CD4-positive, CD25-positive, alpha-beta regulatory T cell (primary cell): Measurements from ENCODE around the gene PALLD. TPM values are rescaled to one million over a fixed set of nuclear protein-coding genes. Genes with fewer than 3 reads are reported as not detected.

Experiments used
- ATAC-seq, 2 donors: fragments of 150-1000 bp; cut with Tn5 transposase; one replicate each; pipeline ENCODE4 v1.10.0; 2021; ENCODE audit warnings: low read depth in 2 of 2, moderate number of reproducible peaks in 2 of 2, moderate library complexity in 1 of 2
- DNase-seq, 3 donors: peaks; one replicate each; pipeline versions ENCODE4 v3.0.0 to v3.0.0-alpha.2; 2012 to 2022; ENCODE audit warnings: mixed read lengths in 1 of 3
- H3K27ac ChIP-seq: one replicate; pipeline ENCODE4 v1.7.0; 2013; ENCODE audit warnings: mild to moderate bottlenecking, low read length; ENCODE audit not compliant: insufficient read depth, poor library complexity, severe bottlenecking
- H3K27me3 ChIP-seq: one replicate; pipeline ENCODE4 v1.7.0; 2013; ENCODE audit warnings: low read length; ENCODE audit not compliant: control insufficient read depth, insufficient read depth
- H3K36me3 ChIP-seq: one replicate; pipeline ENCODE4 v1.7.0; 2013; ENCODE audit warnings: mild to moderate bottlenecking, low read length, moderate library complexity; ENCODE audit not compliant: control insufficient read depth, insufficient read depth
- H3K4me1 ChIP-seq: 2 replicates; pipeline ENCODE4 v1.7.0; 2013; ENCODE audit warnings: mild to moderate bottlenecking, low read length; ENCODE audit not compliant: insufficient read depth, control insufficient read depth, poor library complexity, severe bottlenecking
- H3K4me3 ChIP-seq: one replicate; pipeline ENCODE4 v1.7.0; 2013; ENCODE audit warnings: low read depth, mild to moderate bottlenecking, low read length, moderate library complexity
- H3K9me3 ChIP-seq, 2 experiments: 1 replicate in 1 of 2; 2 replicates in 1 of 2; pipeline ENCODE4 v1.7.0; 2013; ENCODE audit warnings: low read length in 2 of 2, mild to moderate bottlenecking in 1 of 2, moderate library complexity in 1 of 2; ENCODE audit not compliant: control insufficient read depth in 2 of 2
- H3K27ac Mint-ChIP-seq, 3 donors: one replicate each; pipeline ENCODE4 v1.8.0; 2020 to 2022; ENCODE audit warnings: mild to moderate bottlenecking in 3 of 3, mixed read lengths in 3 of 3, moderate library complexity in 2 of 3
- H3K27me3 Mint-ChIP-seq: one replicate; pipeline ENCODE4 v1.8.0; 2022; ENCODE audit warnings: mild to moderate bottlenecking, mixed read lengths
- H3K36me3 Mint-ChIP-seq: one replicate; pipeline ENCODE4 v1.8.0; 2020; ENCODE audit warnings: mixed read lengths
- H3K4me1 Mint-ChIP-seq, 4 donors: one replicate each; pipeline ENCODE4 v1.8.0; 2020 to 2022; ENCODE audit warnings: mixed read lengths in 4 of 4, mild to moderate bottlenecking in 1 of 4
- H3K4me3 Mint-ChIP-seq, 4 donors: one replicate each; pipeline ENCODE4 v1.8.0; 2020 to 2022; ENCODE audit warnings: mild to moderate bottlenecking in 4 of 4, mixed read lengths in 4 of 4, moderate library complexity in 3 of 4
- H3K9me3 Mint-ChIP-seq, 7 donors: one replicate each; pipeline ENCODE4 v1.8.0; 2020 to 2022; ENCODE audit warnings: mixed read lengths in 7 of 7, mild to moderate bottlenecking in 3 of 7, moderate library complexity in 2 of 7
- polyA plus RNA-seq, 4 donors: library from polyadenylated mRNA; unstranded; fragments of 300-500 nt; fragmentation: Illumina TruSeq; gene quantifications; one replicate each; pipeline ENCODE4 v1.2.3, GENCODE V29; 2021
- total RNA-seq: library from RNA; stranded (reverse); gene quantifications from one replicate; pipeline ENCODE4 v1.2.3, GENCODE V29; 2022

Gene PALLD
- total and polyA plus RNA-seq, 5 donors from 2014 or later, result 0.37 to 1.9 (median 0.76) TPM; not detected in 1

DNA sequence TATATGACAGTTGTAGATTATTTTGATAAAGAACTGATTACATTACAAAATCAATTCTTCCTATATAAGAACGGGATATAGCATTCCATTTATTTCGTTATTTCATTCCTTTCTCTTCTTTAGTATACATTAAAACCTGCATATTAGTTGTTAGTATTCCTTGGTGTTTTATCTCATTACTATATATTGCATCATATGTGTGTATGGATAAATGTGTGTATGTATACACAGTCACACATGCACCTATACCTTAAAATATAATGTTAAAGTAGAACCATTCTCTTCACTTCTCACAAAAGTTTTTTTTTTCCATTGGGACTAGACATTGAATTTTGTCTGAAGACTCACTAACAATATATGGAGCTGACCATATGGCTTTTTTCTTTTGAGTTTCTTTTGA lies 5.3 kb upstream of the PALLD start:
- no peak overlapping the region for H3K27ac ChIP-seq
- H3K4me3 Mint-ChIP-seq, result no peak overlapping the region
- no peaks in the 10 kb centered on the region for H3K9me3 Mint-ChIP-seq
- H3K9me3 ChIP-seq, result no peaks in the 10 kb centered on the region
- no peak for ATAC-seq
- no peaks in the 10 kb centered on the region for H3K4me1 ChIP-seq
- peaks cover 16% of the 10 kb centered on the region for H3K27me3 ChIP-seq
- H3K4me3 ChIP-seq, result no peak overlapping the region
- H3K27me3 Mint-ChIP-seq, result peaks cover 16% of the 10 kb centered on the region
- no peaks in the 10 kb centered on the region for H3K4me1 Mint-ChIP-seq
- no peaks in the 10 kb centered on the region for H3K36me3 ChIP-seq
- no peak overlapping the region for H3K27ac Mint-ChIP-seq
- no peaks in the 10 kb centered on the region for H3K36me3 Mint-ChIP-seq
- no peak for DNase-seq

DNA sequence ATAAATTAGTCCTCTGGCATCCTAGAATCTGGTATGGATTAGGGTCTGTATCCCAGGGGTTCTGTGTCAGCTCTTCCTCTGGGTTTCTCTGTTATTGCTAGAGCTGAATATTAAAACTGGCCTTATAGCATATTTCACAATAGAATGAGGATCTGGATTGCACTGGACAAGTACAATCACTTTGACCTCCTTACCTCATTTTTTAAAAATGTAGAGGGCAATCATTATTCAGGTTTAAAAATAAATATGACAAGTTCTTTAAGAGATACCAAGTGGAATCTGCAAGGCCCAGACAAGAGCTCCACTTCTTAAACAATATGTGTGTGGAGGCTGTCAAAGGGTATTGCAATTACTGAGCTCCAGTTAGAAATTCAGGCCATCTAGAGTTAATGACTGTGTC lies 1.4 kb downstream of the PALLD start:
- H3K36me3 Mint-ChIP-seq, result no peaks in the 10 kb centered on the region
- no peak overlapping the region for H3K4me3 ChIP-seq
- no peaks in the 10 kb centered on the region for H3K4me1 ChIP-seq
- H3K36me3 ChIP-seq, result no peaks in the 10 kb centered on the region
- no peak for DNase-seq
- no peak overlapping the region for H3K4me3 Mint-ChIP-seq
- H3K9me3 ChIP-seq, result no peaks in the 10 kb centered on the region
- no peaks in the 10 kb centered on the region for H3K9me3 Mint-ChIP-seq
- no peaks in the 10 kb centered on the region for H3K4me1 Mint-ChIP-seq
- peaks cover 12% of the 10 kb centered on the region for H3K27me3 ChIP-seq
- H3K27me3 Mint-ChIP-seq, result peaks cover 29% of the 10 kb centered on the region
- H3K27ac Mint-ChIP-seq, result no peak overlapping the region
- no peak overlapping the region for H3K27ac ChIP-seq
- ATAC-seq, result no peak

DNA sequence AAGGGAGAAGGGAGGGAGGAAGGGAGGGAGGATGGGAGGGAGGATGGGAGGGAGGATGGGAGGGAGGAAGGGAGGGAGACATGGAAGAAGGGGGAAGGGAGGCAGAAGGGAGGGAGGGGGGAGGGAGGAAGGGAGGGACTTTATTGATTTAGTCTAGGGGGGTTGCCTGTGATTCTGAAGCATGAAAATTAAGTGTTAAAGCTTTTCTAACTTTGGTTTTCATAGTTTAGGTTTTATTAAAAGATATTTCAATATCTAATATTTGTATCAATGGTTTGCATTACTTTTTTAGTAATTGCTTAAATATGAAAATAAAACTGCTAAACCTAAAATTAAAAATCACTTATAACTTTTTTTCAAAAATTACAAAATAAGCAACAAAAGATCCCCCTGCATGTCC lies 2.4 kb downstream of the PALLD start:
- H3K4me3 Mint-ChIP-seq, result no peak overlapping the region
- H3K36me3 ChIP-seq, result no peaks in the 10 kb centered on the region
- H3K9me3 ChIP-seq, result no peaks in the 10 kb centered on the region
- no peaks in the 10 kb centered on the region for H3K9me3 Mint-ChIP-seq
- peaks cover 0 to 3% (median 0%) of the 10 kb centered on the region in 4 donors for H3K4me1 Mint-ChIP-seq
- H3K4me3 ChIP-seq, result no peak overlapping the region
- ATAC-seq (no peak), DNase-seq (no peak)
- peaks cover 10% of the 10 kb centered on the region for H3K27me3 ChIP-seq
- H3K4me1 ChIP-seq, result no peaks in the 10 kb centered on the region
- H3K27ac Mint-ChIP-seq, result no peak overlapping the region
- peaks cover 28% of the 10 kb centered on the region for H3K27me3 Mint-ChIP-seq
- no peaks in the 10 kb centered on the region for H3K36me3 Mint-ChIP-seq
- no peak overlapping the region for H3K27ac ChIP-seq

DNA sequence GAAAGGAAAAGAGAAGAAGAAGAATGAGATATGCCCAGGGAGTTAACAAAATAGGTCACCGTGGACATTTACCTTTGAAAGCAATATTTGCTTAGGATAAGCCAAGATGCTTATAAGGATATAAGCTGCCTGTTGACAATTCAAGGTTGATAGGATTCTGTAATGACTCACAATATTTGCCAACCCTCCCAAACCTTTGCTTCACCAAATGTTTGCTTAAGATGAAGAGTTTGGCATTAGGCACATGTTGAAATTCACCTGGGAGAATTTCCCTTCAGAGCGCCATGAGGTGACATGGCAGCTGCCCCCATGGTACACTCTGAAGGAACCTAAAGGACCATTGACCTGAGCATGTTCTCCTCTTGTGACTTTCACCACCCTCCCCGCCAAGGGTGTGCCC lies 4.6 kb downstream of the PALLD start:
- Histone ChIP-seq H3K27ac (no peak overlapping the region), H3K4me1 (no peaks in the 10 kb centered on the region), H3K4me3 (no peak overlapping the region), H3K9me3 (no peaks in the 10 kb centered on the region), H3K36me3 (no peaks in the 10 kb centered on the region), H3K27me3 (peaks cover 10% of the 10 kb centered on the region)
- H3K27ac Mint-ChIP-seq, result no peak overlapping the region
- no peaks in the 10 kb centered on the region for H3K9me3 Mint-ChIP-seq
- peaks cover 0 to 3% (median 0%) of the 10 kb centered on the region in 4 donors for H3K4me1 Mint-ChIP-seq
- ATAC-seq (no peak), DNase-seq (no peak)
- no peak overlapping the region for H3K4me3 Mint-ChIP-seq
- no peaks in the 10 kb centered on the region for H3K36me3 Mint-ChIP-seq
- H3K27me3 Mint-ChIP-seq, result peaks cover 19% of the 10 kb centered on the region

DNA sequence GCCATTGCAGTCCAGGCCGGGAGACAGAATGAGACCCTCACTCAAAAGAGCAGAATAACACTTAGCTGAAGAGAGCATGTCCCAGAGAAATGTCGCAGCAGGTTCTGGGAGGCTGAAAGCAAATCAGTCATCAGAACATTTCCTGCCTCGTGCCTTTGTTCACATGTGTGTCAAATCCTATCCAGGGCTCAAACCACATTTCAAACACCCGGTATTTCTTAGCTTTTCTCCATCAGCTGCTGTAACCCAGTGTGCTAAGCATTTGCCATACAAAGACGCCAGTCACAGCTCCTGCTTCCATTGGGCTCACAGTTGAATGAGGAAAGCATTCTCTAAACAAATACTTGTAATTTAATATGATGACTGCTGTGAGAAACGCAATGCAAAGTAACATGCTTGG lies 6.0 kb downstream of the PALLD start:
- Mint-ChIP-seq H3K4me1 (peaks cover 0 to 3% (median 0%) of the 10 kb centered on the region in 4 donors), H3K4me3 (no peak overlapping the region), H3K27me3 (peaks cover 19% of the 10 kb centered on the region), H3K9me3 (no peaks in the 10 kb centered on the region), H3K27ac (no peak overlapping the region), H3K36me3 (no peaks in the 10 kb centered on the region)
- Histone ChIP-seq H3K27me3 (peaks cover 10% of the 10 kb centered on the region), H3K27ac (no peak overlapping the region), H3K4me3 (no peak overlapping the region), H3K9me3 (no peaks in the 10 kb centered on the region), H3K36me3 (no peaks in the 10 kb centered on the region), H3K4me1 (no peaks in the 10 kb centered on the region)
- DNase-seq, result no peak
- ATAC-seq, result no peak

DNA sequence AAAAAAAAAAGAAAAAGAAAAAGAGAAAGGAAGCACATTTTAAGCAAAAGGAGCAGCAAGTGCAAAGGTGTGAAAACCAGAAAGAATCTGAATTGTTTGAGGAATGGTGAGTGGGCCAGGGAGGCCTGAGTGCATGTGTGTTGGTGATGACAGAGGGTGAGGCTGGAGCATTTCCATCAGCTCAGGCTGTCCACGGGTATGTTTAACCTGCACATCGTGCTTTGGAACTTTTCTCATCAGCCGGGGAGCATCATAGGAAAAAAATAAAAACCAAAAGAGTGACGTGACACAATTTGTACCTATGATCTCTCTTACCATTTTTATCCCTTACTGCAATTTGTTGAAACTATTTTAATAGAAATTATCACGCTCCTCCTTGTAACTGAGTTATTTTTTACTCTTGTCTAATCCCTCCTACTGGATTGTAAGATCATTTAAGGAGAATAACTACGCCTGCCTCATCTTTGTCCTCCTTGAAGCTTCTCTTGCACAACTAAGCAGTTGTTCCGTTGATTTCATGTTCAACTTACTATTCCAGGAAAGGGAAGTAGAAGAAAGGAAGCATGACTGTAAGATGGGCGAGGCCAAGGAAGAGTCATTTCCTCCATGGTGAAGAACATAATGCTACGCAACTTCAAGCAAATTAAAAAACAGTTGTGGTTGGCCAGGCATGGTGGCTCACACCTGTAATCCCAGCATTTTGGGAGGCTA lies 7.0 kb downstream of the PALLD start:
- H3K4me3 ChIP-seq, result no peak overlapping the region
- no peak overlapping the region for H3K4me3 Mint-ChIP-seq
- H3K4me1 Mint-ChIP-seq, result peaks cover 0 to 3% (median 0%) of the 10 kb centered on the region in 4 donors
- no peaks in the 10 kb centered on the region for H3K4me1 ChIP-seq
- no peak overlapping the region for H3K27ac ChIP-seq
- H3K9me3 Mint-ChIP-seq, result no peaks in the 10 kb centered on the region
- ATAC-seq (no peak), DNase-seq (peak in 1 of 3 donors; percentile 35)
- no peaks in the 10 kb centered on the region for H3K36me3 Mint-ChIP-seq
- H3K27ac Mint-ChIP-seq, result no peak overlapping the region
- H3K36me3 ChIP-seq, result no peaks in the 10 kb centered on the region
- H3K27me3 Mint-ChIP-seq, result peaks cover 14% of the 10 kb centered on the region
- H3K9me3 ChIP-seq, result no peaks in the 10 kb centered on the region
- H3K27me3 ChIP-seq, result peaks cover 10% of the 10 kb centered on the region

DNA sequence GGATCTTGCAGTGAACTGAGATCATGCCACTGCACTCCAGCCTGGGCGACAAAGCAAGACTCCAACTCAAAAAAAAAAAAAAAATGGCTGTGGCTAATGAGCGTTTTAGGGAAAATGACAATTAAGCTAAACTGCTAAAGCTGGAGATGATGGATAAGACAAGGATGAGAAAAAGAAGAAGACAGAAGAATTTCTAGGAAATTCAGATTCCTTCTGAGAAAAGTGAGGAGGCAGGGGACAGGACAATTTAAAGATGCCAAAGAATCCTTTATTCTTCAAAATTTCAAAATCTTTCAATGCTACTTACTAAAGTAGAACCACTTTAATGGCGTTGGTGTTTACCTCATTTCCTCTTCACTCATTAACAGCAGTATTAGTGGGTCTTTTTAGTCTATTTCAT lies 7.7 kb downstream of the PALLD start:
- H3K4me1 ChIP-seq, result no peaks in the 10 kb centered on the region
- H3K4me3 Mint-ChIP-seq, result no peak overlapping the region
- H3K27me3 ChIP-seq, result peaks cover 10% of the 10 kb centered on the region
- H3K27me3 Mint-ChIP-seq, result peaks cover 14% of the 10 kb centered on the region
- peaks cover 0 to 5% (median 0%) of the 10 kb centered on the region in 4 donors for H3K4me1 Mint-ChIP-seq
- H3K36me3 ChIP-seq, result no peaks in the 10 kb centered on the region
- DNase-seq (no peak), ATAC-seq (no peak)
- H3K27ac Mint-ChIP-seq, result no peak overlapping the region
- no peak overlapping the region for H3K4me3 ChIP-seq
- no peaks in the 10 kb centered on the region for H3K9me3 Mint-ChIP-seq
- no peaks in the 10 kb centered on the region for H3K9me3 ChIP-seq
- H3K36me3 Mint-ChIP-seq, result no peaks in the 10 kb centered on the region
- H3K27ac ChIP-seq, result no peak overlapping the region

DNA sequence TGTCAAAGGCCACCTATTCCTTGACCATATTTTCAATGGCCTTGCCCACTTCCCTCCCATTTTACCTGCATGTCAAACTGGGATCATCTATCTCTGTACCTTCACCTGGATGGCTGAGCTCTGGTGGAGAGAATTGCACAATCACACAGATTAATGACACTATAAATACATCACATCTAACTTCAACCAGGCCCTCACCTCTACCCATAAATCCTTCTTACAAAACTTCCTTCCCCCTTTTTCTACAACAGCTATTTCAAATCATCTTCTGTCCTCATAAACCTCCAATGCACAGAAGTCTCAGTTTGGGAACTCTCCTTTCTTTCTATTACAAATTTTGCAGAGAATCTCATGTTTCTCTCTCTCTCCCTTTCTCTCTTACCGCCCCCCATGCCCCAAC lies 9.2 kb downstream of the PALLD start:
- no peaks in the 10 kb centered on the region for H3K36me3 Mint-ChIP-seq
- no peak overlapping the region for H3K4me3 ChIP-seq
- H3K4me1 ChIP-seq, result peaks cover 5% of the 10 kb centered on the region
- no peak for DNase-seq
- no peak overlapping the region for H3K27ac Mint-ChIP-seq
- no peaks in the 10 kb centered on the region for H3K9me3 Mint-ChIP-seq
- H3K27me3 Mint-ChIP-seq, result peaks cover 6% of the 10 kb centered on the region
- no peak overlapping the region for H3K4me3 Mint-ChIP-seq
- peaks cover 0 to 11% (median 6%) of the 10 kb centered on the region in 4 donors for H3K4me1 Mint-ChIP-seq
- no peak overlapping the region for H3K27ac ChIP-seq
- H3K9me3 ChIP-seq, result no peaks in the 10 kb centered on the region
- H3K27me3 ChIP-seq, result peaks cover 5% of the 10 kb centered on the region
- ATAC-seq, result no peak
- no peaks in the 10 kb centered on the region for H3K36me3 ChIP-seq
